HCT116 (cell line): ENCODE measurements around the gene LRP1. TPM values are rescaled to one million over a fixed set of nuclear protein-coding genes. Genes with fewer than 3 reads are reported as not detected.

ENCODE experiments used
- ATAC-seq: fragments of 200-7000 bp; cut with Tn5 transposase; 2 replicates; pipeline ENCODE4 v1.9.1; 2020; ENCODE audit warnings: mild to moderate bottlenecking, moderate library complexity
- BruUV-seq: library from RNA; stranded (reverse); fragments of 400-500 nt; replicated peaks from 2 replicates; lab custom pipeline; 2021; lab: Mats Ljungman, UMichigan
- CTCF ChIA-PET: fragments of 300-600 bp; sonication (Branson Sonifier 250); formaldehyde crosslinking; loops from one replicate; lab custom pipeline; 2021; ENCODE audit warnings: antibody characterized with exemption; lab: Charles Lee
- POLR2A ChIA-PET: fragments of 300-600, 350-600 bp; sonication (Branson Sonifier 250); formaldehyde crosslinking; loops from one replicate; lab custom pipeline; 2021; ENCODE audit warnings: antibody characterized with exemption; lab: Charles Lee
- RAD21 ChIA-PET, 2 experiments: fragments of 300-600 bp; sonication (Branson Sonifier 250); formaldehyde crosslinking; loops; one replicate each; lab custom pipeline; 2023; ENCODE audit warnings: low total read pairs in 2 of 2; ENCODE audit not compliant: uncharacterized antibody in 2 of 2, unreplicated experiment in 2 of 2, low non-redundant PET in 1 of 2; lab: Charles Lee
- DNase-seq: peaks from one replicate; pipeline ENCODE4 v3.0.0-alpha.2; 2010; ENCODE audit warnings: low read depth, low spot score
- H2AFZ ChIP-seq: fragments of 200-600 bp; shearing (Covaris generic), sonication (generic); 2 replicates; pipeline ENCODE4 v1.6.1; 2017; ENCODE audit warnings: low read depth, mixed run types, mixed read lengths, antibody characterized with exemption, low read length; ENCODE audit not compliant: poor library complexity, severe bottlenecking
- H3K27ac ChIP-seq: 2 replicates; pipeline ENCODE4 v1.5.1; 2012; ENCODE audit warnings: low read depth, low read length
- H3K27me3 ChIP-seq: fragments of 200-600 bp; sonication (generic); 2 replicates; pipeline ENCODE4 v1.6.1; 2016; ENCODE audit warnings: mixed run types, low read length, mixed read lengths; ENCODE audit not compliant: insufficient read depth
- H3K36me3 ChIP-seq, 2 experiments: fragments of 200-500 bp in 1 of 2; fragments of 200-600 bp in 1 of 2; sonication (Bioruptor generic) in 1 of 2; sonication (generic) in 1 of 2; 2 replicates each; pipeline versions ENCODE4 v1.5.1 to v1.6.1; 2014 to 2016; ENCODE audit warnings: low read length in 2 of 2, inconsistent platforms in 1 of 2, mixed read lengths in 1 of 2, mixed run types in 1 of 2; ENCODE audit not compliant: insufficient read depth in 2 of 2, control insufficient read depth in 1 of 2
- H3K4me1 ChIP-seq, 2 experiments: fragments of 200-600 bp in 1 of 2; sonication (generic) in 1 of 2; 2 replicates each; pipeline versions ENCODE4 v1.5.1 to v1.6.1; 2012 to 2017; ENCODE audit warnings: low read length in 2 of 2, inconsistent platforms in 1 of 2, mild to moderate bottlenecking in 1 of 2, mixed read lengths in 1 of 2, mixed run types in 1 of 2, moderate library complexity in 1 of 2; ENCODE audit not compliant: insufficient read depth in 2 of 2, control insufficient read depth in 1 of 2
- H3K4me2 ChIP-seq: fragments of 200-600 bp; sonication (generic); 2 replicates; pipeline ENCODE4 v1.6.1; 2017; ENCODE audit warnings: mixed run types, low read length, mixed read lengths
- H3K4me3 ChIP-seq, 2 experiments: fragments of 200-600 bp in 1 of 2; sonication (generic) in 1 of 2; replicated peaks in 1 of 2; 2 replicates each; pipeline ENCODE4 v1.5.1; 2011 to 2016; ENCODE audit warnings: low read length in 2 of 2, control low read depth in 1 of 2, low read depth in 1 of 2, mild to moderate bottlenecking in 1 of 2, mixed read lengths in 1 of 2, mixed run types in 1 of 2
- H3K79me2 ChIP-seq: fragments of 200-600 bp; sonication (generic); 2 replicates; pipeline ENCODE4 v1.6.1; 2017; ENCODE audit warnings: mild to moderate bottlenecking, mixed run types, low read length, moderate library complexity, mixed read lengths; ENCODE audit not compliant: insufficient read depth
- H3K9ac ChIP-seq: fragments of 200-600 bp; sonication (generic); 2 replicates; pipeline ENCODE4 v1.6.1; 2016; ENCODE audit warnings: low read length, mixed read lengths
- H3K9me2 ChIP-seq: fragments of 200-600 bp; sonication (generic), shearing (Covaris generic); 2 replicates; pipeline ENCODE4 v1.6.1; 2017; ENCODE audit warnings: mixed run types, mild to moderate bottlenecking, moderate library complexity; ENCODE audit not compliant: insufficient read depth
- H3K9me3 ChIP-seq, 2 experiments: fragments of 200-500 bp in 1 of 2; fragments of 200-600 bp in 1 of 2; sonication (Bioruptor generic) in 1 of 2; sonication (generic) in 1 of 2; 2 replicates each; pipeline ENCODE4 v1.6.1; 2014 to 2017; ENCODE audit warnings: low read length in 2 of 2, mixed read lengths in 2 of 2, inconsistent platforms in 1 of 2, low read depth in 1 of 2, mild to moderate bottlenecking in 1 of 2, mixed run types in 1 of 2, moderate library complexity in 1 of 2; ENCODE audit not compliant: control insufficient read depth in 1 of 2, insufficient read depth in 1 of 2
- H4K20me1 ChIP-seq: fragments of 200-600 bp; sonication (generic), shearing (Covaris generic); 2 replicates; pipeline ENCODE4 v1.6.1; 2017; ENCODE audit warnings: mixed run types, mild to moderate bottlenecking, moderate library complexity; ENCODE audit not compliant: insufficient read depth
- CBX3 ChIP-seq: IDR thresholded peaks from 2 replicates; pipeline ENCODE4 v1.6.1; 2012; ENCODE audit warnings: low read depth
- MAX ChIP-seq: IDR thresholded peaks from 2 replicates; pipeline ENCODE4 v1.6.1; 2012
- POLR2AphosphoS5 ChIP-seq: IDR thresholded peaks from 2 replicates; pipeline ENCODE4 v1.6.1; 2011; ENCODE audit warnings: mild to moderate bottlenecking, low read depth, low read length, moderate library complexity
- REST ChIP-seq: IDR thresholded peaks from 2 replicates; pipeline ENCODE4 v1.6.1; 2012; ENCODE audit warnings: low read depth
- SRF ChIP-seq: IDR thresholded peaks from 2 replicates; pipeline ENCODE4 v1.6.1; 2012; ENCODE audit warnings: low read depth
- TCF7L2 ChIP-seq: IDR thresholded peaks from 2 replicates; pipeline ENCODE4 v1.7.0; 2011; ENCODE audit warnings: borderline replicate concordance, inconsistent platforms; ENCODE audit not compliant: insufficient read depth, insufficient read length; ENCODE audit errors: extremely low read depth
- ZNF274 ChIP-seq: fragments of 200-500 bp; sonication (Bioruptor generic); IDR thresholded peaks from 2 replicates; pipeline ENCODE4 v1.6.1; 2014; ENCODE audit warnings: mild to moderate bottlenecking, low read depth, low read length, inconsistent platforms
- intact Hi-C: fragments of 100-400 bp; cut with micrococcal nuclease; formaldehyde crosslinking; loops from 2 replicates; pipeline ENCODE4 v1.10.0; 2022
- total RNA-seq: library from RNA; stranded (reverse); gene quantifications from one replicate; pipeline ENCODE4 v1.2.1, GENCODE V29; 2021; ENCODE audit not compliant: unreplicated experiment

The LRP1 gene
- total RNA-seq, 1 experiment from 2014 or later: 12.0 TPM

GRCh38 chr12:57085999-57086492 lies 42.2 kb upstream of the LRP1 start:
- Histone ChIP-seq H3K4me3 (peak overlapping the region; percentile 59 to 82), H4K20me1 (no peaks in the 10 kb centered on the region), H3K9me2 (no peaks in the 10 kb centered on the region), H3K9ac (peak overlapping the region; percentile 91), H3K27ac (peak overlapping the region; percentile 100), H3K4me2 (peak overlapping the region; percentile 96), H3K9me3 (no peaks in the 10 kb centered on the region), H3K79me2 (peaks cover 19% of the 10 kb centered on the region), H3K36me3 (peaks cover 0 to 3% of the 10 kb centered on the region in 2 experiments; a peak in 1 of 4 replicates), H2AFZ (no peak overlapping the region), H3K4me1 (peaks cover 27 to 45% of the 10 kb centered on the region in 2 experiments), H3K27me3 (no peaks in the 10 kb centered on the region)
- ATAC-seq (no peak), DNase-seq (no peak)
- RAD21 ChIA-PET: no interaction called here
- intact Hi-C loops: loop anchor here (5.0 kb wide), 1 partner anchor 376 kb away; no protein-coding TSS in a partner anchor
- POLR2A ChIA-PET: interaction anchor here (4.8 kb wide), 1 partner anchor 25 kb away, joined by 50 read pairs; the partner anchor contains the start of gene STAT6
- no TSS peak for BruUV-seq
- TF ChIP-seq REST (no peak), TCF7L2 (no peak), POLR2AphosphoS5 (no peak; the same call in 1 of the 2 replicates), MAX (no peak), SRF (no peak), ZNF274 (no peak), CBX3 (no peak)
- TF ChIP-seq, all 23 proteins: peak for 0
- CTCF ChIA-PET: interaction anchor here (0.6 kb wide), 1 partner anchor 14 kb away, joined by 3 read pairs; no protein-coding TSS in a partner anchor
